GM18499 (cell line): ENCODE measurements around the gene NEURL1.

Source experiments
- ATAC-seq: cut with Tn5 transposase; IDR thresholded peaks from one replicate; pipeline ENCODE4 v1.9.1; 2021; ENCODE audit warnings: moderate number of reproducible peaks; ENCODE audit not compliant: insufficient read depth, unreplicated experiment

Gene NEURL1

GRCh38 chr10:103493362-103493915, at the start of gene NEURL1:
TSS of gene NEURL1 (plus strand) at chr10:103493705. CDS start at chr10:103494388, 683 bp downstream.
- no peak for ATAC-seq

- ATAC-seq, result no peak
Measured at GRCh38 chr10:103444478-103444877, 49.0 kb upstream of the NEURL1 start.

- no peak for ATAC-seq
Measured at GRCh38 chr10:103445366-103445765, 48.1 kb upstream of the NEURL1 start.

GRCh38 chr10:103445767-103446567, 47.5 kb upstream of the NEURL1 start:
- no peak for ATAC-seq

- ATAC-seq, result no peak
Measured at GRCh38 chr10:103447187-103447586, 46.3 kb upstream of the NEURL1 start.

GRCh38 chr10:103448746-103449145, 44.8 kb upstream of the NEURL1 start:
- ATAC-seq, result no peak

- ATAC-seq, result no peak
Measured at GRCh38 chr10:103449208-103450144, 44.0 kb upstream of the NEURL1 start.

GRCh38 chr10:103450201-103450695, 43.3 kb upstream of the NEURL1 start:
- no peak for ATAC-seq

GRCh38 chr10:103451091-103451813, 42.3 kb upstream of the NEURL1 start:
- no peak for ATAC-seq

GRCh38 chr10:103451831-103452505, 41.5 kb upstream of the NEURL1 start, which contains the start of gene CALHM2:
TSS of gene CALHM2 (minus strand) at chr10:103452370. CDS start at chr10:103449941, 2,429 bp downstream.
- ATAC-seq, result no peak

GRCh38 chr10:103452506-103453230, 40.8 kb upstream of the NEURL1 start:
- ATAC-seq, result no peak

GRCh38 chr10:103454026-103454425, 39.5 kb upstream of the NEURL1 start:
- no peak for ATAC-seq

- no peak for ATAC-seq
Measured at GRCh38 chr10:103455235-103455634, 38.3 kb upstream of the NEURL1 start.

- ATAC-seq, result no peak
Measured at GRCh38 chr10:103456074-103456660, 37.3 kb upstream of the NEURL1 start.

- ATAC-seq, result no peak
Measured at GRCh38 chr10:103457176-103457712, 36.3 kb upstream of the NEURL1 start.

- ATAC-seq, result no peak
Measured at GRCh38 chr10:103457896-103458583, 35.5 kb upstream of the NEURL1 start.

GRCh38 chr10:103458720-103459119, 34.8 kb upstream of the NEURL1 start, which contains the start of gene CALHM1:
TSS of gene CALHM1 (minus strand) at chr10:103458900. CDS start at chr10:103458751, 149 bp downstream.
- no peak for ATAC-seq
